Hippocampal formation (tissue), 2 donors: ENCODE measurements around the gene AUTS2.

Experiments
- DNase-seq, 2 donors: peaks; one replicate each; lab custom pipeline; 2025; lab: John Stamatoyannopoulos, UW

AUTS2 gene

GRCh38 chr7:69599955-69600709 is 1.9 kb downstream of the AUTS2 start:
- DNase-seq = no peak

- no peak for DNase-seq
Observed at GRCh38 chr7:69600710-69601519, 2.6 kb downstream of the AUTS2 start.

- no peak for DNase-seq
Observed at GRCh38 chr7:69602522-69602921, 4.2 kb downstream of the AUTS2 start.

- DNase-seq = no peak
Observed at GRCh38 chr7:69603351-69603750, 5.1 kb downstream of the AUTS2 start.

- DNase-seq = no peak
Observed at GRCh38 chr7:69603937-69604494, 5.7 kb downstream of the AUTS2 start.

GRCh38 chr7:69605070-69605469 is 6.8 kb downstream of the AUTS2 start:
- no peak for DNase-seq

GRCh38 chr7:69605546-69605945 is 7.3 kb downstream of the AUTS2 start:
- no peak for DNase-seq

GRCh38 chr7:69608049-69608448 is 9.8 kb downstream of the AUTS2 start:
- DNase-seq = no peak

- DNase-seq = no peak
Observed at GRCh38 chr7:69608878-69609277, 10.6 kb downstream of the AUTS2 start.

GRCh38 chr7:69609541-69610373 is 11.5 kb downstream of the AUTS2 start:
- DNase-seq = no peak

- DNase-seq = no peak
Observed at GRCh38 chr7:69610374-69611084, 12.3 kb downstream of the AUTS2 start.

- DNase-seq = no peak
Observed at GRCh38 chr7:69612981-69613380, 14.7 kb downstream of the AUTS2 start.

- DNase-seq = no peak
Observed at GRCh38 chr7:69613846-69614245, 15.6 kb downstream of the AUTS2 start.

GRCh38 chr7:69615685-69616084 is 17.4 kb downstream of the AUTS2 start:
- DNase-seq = no peak

- DNase-seq = no peak
Observed at GRCh38 chr7:69617364-69617763, 19.1 kb downstream of the AUTS2 start.

GRCh38 chr7:69619054-69619453 is 20.8 kb downstream of the AUTS2 start:
- DNase-seq = no peak

- DNase-seq = no peak
Observed at GRCh38 chr7:69619635-69620034, 21.4 kb downstream of the AUTS2 start.

GRCh38 chr7:69620063-69620462 is 21.8 kb downstream of the AUTS2 start:
- no peak for DNase-seq

- no peak for DNase-seq
Observed at GRCh38 chr7:69620650-69621049, 22.4 kb downstream of the AUTS2 start.

- no peak for DNase-seq
Observed at GRCh38 chr7:69622014-69622835, 23.9 kb downstream of the AUTS2 start.

- DNase-seq = no peak
Observed at GRCh38 chr7:69622960-69623359, 24.7 kb downstream of the AUTS2 start.
